ENCODE data around the gene FILIP1L. TPM values are rescaled to one million over a fixed set of nuclear protein-coding genes. Genes with fewer than 3 reads are reported as not detected.

The FILIP1L gene
- total RNA-seq, 1 experiment from 2014 or later = 15.5 TPM

DNA sequence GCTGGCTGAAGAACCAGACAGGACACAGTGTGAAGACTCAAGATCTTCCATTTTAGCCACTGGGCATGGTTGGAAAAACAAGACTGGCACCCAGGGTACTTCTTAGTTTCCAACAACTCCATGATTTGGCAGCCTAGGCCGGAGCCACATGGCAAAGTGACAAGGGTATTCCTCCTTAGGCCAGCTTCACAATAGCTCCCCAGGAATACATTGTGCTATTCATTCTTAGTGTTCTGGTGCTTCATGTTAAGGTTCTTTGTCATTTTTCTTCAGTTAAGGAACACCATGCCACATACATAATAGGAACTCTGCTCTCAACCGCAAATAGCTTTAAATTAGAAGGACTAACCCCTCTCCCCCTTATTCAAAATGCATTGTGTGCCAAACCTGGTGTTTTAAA, 8.0 kb upstream of the FILIP1L start:
- Histone ChIP-seq H3K9me3 (no peaks in the 10 kb centered on the region), H3K36me3 (ENCODE audit: control insufficient read depth, insufficient read depth, low read length) (no peaks in the 10 kb centered on the region), H3K4me3 (ENCODE audit: low read depth, low read length) (no peak overlapping the region), H3K27me3 (replicated peaks; ENCODE audit: control insufficient read depth, insufficient read depth, low read length) (no peaks in the 10 kb centered on the region), H3K4me1 (no peaks in the 10 kb centered on the region)
- H3K4me1 Mint-ChIP-seq (ENCODE audit: low read depth, unreplicated experiment) = no peaks in the 10 kb centered on the region
- CTCF ChIA-PET = no interaction called here
- intact Hi-C loops (cut with micrococcal nuclease; ENCODE audit: unreplicated experiment) = no loop called here
- no peaks in the 10 kb centered on the region for H3K36me3 Mint-ChIP-seq (ENCODE audit: insufficient read depth, unreplicated experiment)
- POLR2A ChIA-PET = no interaction called here
- H3K27me3 Mint-ChIP-seq (ENCODE audit: insufficient read depth, unreplicated experiment) = no peaks in the 10 kb centered on the region
- H3K27ac Mint-ChIP-seq (ENCODE audit: unreplicated experiment) = no peak overlapping the region
- BruUV-seq (replicated peaks) = no TSS peak
- H3K9me3 Mint-ChIP-seq (ENCODE audit: unreplicated experiment) = no peaks in the 10 kb centered on the region
- no peak for DNase-seq
- TF ChIP-seq, protein P1, sequence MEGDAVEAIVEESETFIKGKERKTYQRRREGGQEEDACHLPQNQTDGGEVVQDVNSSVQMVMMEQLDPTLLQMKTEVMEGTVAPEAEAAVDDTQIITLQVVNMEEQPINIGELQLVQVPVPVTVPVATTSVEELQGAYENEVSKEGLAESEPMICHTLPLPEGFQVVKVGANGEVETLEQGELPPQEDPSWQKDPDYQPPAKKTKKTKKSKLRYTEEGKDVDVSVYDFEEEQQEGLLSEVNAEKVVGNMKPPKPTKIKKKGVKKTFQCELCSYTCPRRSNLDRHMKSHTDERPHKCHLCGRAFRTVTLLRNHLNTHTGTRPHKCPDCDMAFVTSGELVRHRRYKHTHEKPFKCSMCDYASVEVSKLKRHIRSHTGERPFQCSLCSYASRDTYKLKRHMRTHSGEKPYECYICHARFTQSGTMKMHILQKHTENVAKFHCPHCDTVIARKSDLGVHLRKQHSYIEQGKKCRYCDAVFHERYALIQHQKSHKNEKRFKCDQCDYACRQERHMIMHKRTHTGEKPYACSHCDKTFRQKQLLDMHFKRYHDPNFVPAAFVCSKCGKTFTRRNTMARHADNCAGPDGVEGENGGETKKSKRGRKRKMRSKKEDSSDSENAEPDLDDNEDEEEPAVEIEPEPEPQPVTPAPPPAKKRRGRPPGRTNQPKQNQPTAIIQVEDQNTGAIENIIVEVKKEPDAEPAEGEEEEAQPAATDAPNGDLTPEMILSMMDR (IDR thresholded peaks at IDR 0.05; ENCODE audit: insufficient read depth in 1 of 2, low read depth in 1 of 2, low read length in 1 of 2, severe bottlenecking in 1 of 2, unreplicated experiment in 1 of 2) = no peak
- no peak overlapping the region for H3K4me3 Mint-ChIP-seq (ENCODE audit: unreplicated experiment)

DNA sequence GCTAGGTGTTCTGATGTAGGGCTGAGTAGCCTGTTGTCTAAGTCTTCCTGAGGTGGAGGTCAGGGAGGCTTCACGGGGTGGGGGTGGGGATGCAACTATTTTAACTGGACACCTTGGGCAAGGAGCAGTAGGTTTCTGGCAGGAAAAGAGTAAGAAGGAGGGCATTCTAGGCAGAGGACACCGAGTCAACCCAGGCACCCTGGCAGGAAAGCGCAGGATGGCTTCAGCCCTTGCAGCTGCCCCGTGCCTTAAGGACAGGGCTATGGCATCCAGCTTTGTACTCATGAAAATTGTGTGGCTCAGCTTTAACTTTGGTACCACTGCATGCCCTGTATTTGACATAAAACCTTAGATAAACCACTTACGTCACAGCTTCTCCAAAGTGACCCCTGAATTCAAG, 6.4 kb upstream of the FILIP1L start:
- H3K27me3 Mint-ChIP-seq (ENCODE audit: insufficient read depth, unreplicated experiment) = no peaks in the 10 kb centered on the region
- Histone ChIP-seq H3K27me3 (replicated peaks; ENCODE audit: control insufficient read depth, insufficient read depth, low read length) (no peaks in the 10 kb centered on the region), H3K9me3 (no peaks in the 10 kb centered on the region), H3K4me1 (no peaks in the 10 kb centered on the region), H3K36me3 (ENCODE audit: control insufficient read depth, insufficient read depth, low read length) (no peaks in the 10 kb centered on the region), H3K4me3 (ENCODE audit: low read depth, low read length) (no peak overlapping the region)
- TF ChIP-seq, protein P1 (IDR thresholded peaks at IDR 0.05; ENCODE audit: insufficient read depth in 1 of 2, low read depth in 1 of 2, low read length in 1 of 2, severe bottlenecking in 1 of 2, unreplicated experiment in 1 of 2) = no peak
- intact Hi-C loops (cut with micrococcal nuclease; ENCODE audit: unreplicated experiment) = no loop called here
- DNase-seq = no peak
- POLR2A ChIA-PET = no interaction called here
- no TSS peak for BruUV-seq (replicated peaks)
- H3K9me3 Mint-ChIP-seq (ENCODE audit: unreplicated experiment) = peaks cover 3% of the 10 kb centered on the region
- H3K36me3 Mint-ChIP-seq (ENCODE audit: insufficient read depth, unreplicated experiment) = no peaks in the 10 kb centered on the region
- no peak overlapping the region for H3K4me3 Mint-ChIP-seq (ENCODE audit: unreplicated experiment)
- no peak overlapping the region for H3K27ac Mint-ChIP-seq (ENCODE audit: unreplicated experiment)
- CTCF ChIA-PET = no interaction called here
- H3K4me1 Mint-ChIP-seq (ENCODE audit: low read depth, unreplicated experiment) = no peaks in the 10 kb centered on the region

DNA sequence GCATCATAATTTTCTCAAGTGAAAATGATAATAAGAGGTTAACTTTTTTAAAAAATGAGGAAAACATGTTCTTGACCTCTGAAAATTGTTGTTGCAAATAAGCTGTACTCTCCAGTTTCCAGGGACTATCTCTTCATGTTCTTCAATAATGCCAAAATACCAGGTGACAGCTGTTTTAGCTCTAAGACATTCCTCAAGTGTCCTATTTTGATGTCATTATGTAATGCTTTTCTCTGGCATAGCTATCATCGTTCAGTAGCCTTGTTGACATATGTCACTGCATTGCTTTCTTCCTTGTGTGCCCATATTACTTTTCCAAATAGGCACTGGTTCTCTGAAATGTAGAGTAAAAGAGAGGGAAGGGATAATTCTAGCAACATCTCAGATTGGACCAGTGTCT, 5.7 kb upstream of the FILIP1L start:
- H3K4me1 Mint-ChIP-seq (ENCODE audit: low read depth, unreplicated experiment) = no peaks in the 10 kb centered on the region
- H3K27ac Mint-ChIP-seq (ENCODE audit: unreplicated experiment) = no peak overlapping the region
- Histone ChIP-seq H3K4me3 (ENCODE audit: low read depth, low read length) (no peak overlapping the region), H3K4me1 (no peaks in the 10 kb centered on the region), H3K36me3 (ENCODE audit: control insufficient read depth, insufficient read depth, low read length) (no peaks in the 10 kb centered on the region), H3K27me3 (replicated peaks; ENCODE audit: control insufficient read depth, insufficient read depth, low read length) (no peaks in the 10 kb centered on the region), H3K9me3 (no peaks in the 10 kb centered on the region)
- intact Hi-C loops (cut with micrococcal nuclease; ENCODE audit: unreplicated experiment) = no loop called here
- no peaks in the 10 kb centered on the region for H3K27me3 Mint-ChIP-seq (ENCODE audit: insufficient read depth, unreplicated experiment)
- H3K4me3 Mint-ChIP-seq (ENCODE audit: unreplicated experiment) = no peak overlapping the region
- no peak for DNase-seq
- peaks cover 7% of the 10 kb centered on the region for H3K9me3 Mint-ChIP-seq (ENCODE audit: unreplicated experiment)
- TF ChIP-seq, protein P1 (IDR thresholded peaks at IDR 0.05; ENCODE audit: insufficient read depth in 1 of 2, low read depth in 1 of 2, low read length in 1 of 2, severe bottlenecking in 1 of 2, unreplicated experiment in 1 of 2) = no peak
- no TSS peak for BruUV-seq (replicated peaks)
- CTCF ChIA-PET = no interaction called here
- POLR2A ChIA-PET = no interaction called here
- no peaks in the 10 kb centered on the region for H3K36me3 Mint-ChIP-seq (ENCODE audit: insufficient read depth, unreplicated experiment)
